Stimulated activated CD8-positive, alpha-beta memory T cell treated with anti-CD3 and anti-CD28 coated beads, Interleukin-2, amount 100 ng/mL, for 1 hour (primary cell): ENCODE data around the gene NT5M.

Experiments used
- DNase-seq, 2 donors: peaks; one replicate each; pipeline ENCODE4 v3.0.0-alpha.2; 2020; ENCODE audit warnings: low read depth in 2 of 2

Gene NT5M

GRCh38 chr17:17395246-17395802, 92.2 kb downstream of the NT5M start:
- no peak for DNase-seq

- DNase-seq = no peak
Measured at GRCh38 chr17:17395885-17396284, 92.7 kb downstream of the NT5M start.
